Fibroblast of villous mesenchyme (primary cell): ENCODE data around the gene FXN. TPM values are rescaled to one million over a fixed set of nuclear protein-coding genes. Genes with fewer than 3 reads are reported as not detected.
A peak's percentile ranks its signal among the peaks of the same experiment; 100 is the strongest.
"Not testable (repeated sequence)": the region's sequence is repeated elsewhere in the genome, so short reads cannot be mapped to it uniquely, and the experiment has no call there.

Experiments used
- DNase-seq: peaks from one replicate; pipeline ENCODE4 v3.0.0-alpha.2; 2010; ENCODE audit warnings: low read depth
- H3K4me3 ChIP-seq: 2 replicates; pipeline ENCODE4 v1.5.1; 2011; ENCODE audit warnings: low read depth, mild to moderate bottlenecking, low read length
- CTCF ChIP-seq: IDR thresholded peaks from 2 replicates; pipeline ENCODE4 v1.5.1; 2012; ENCODE audit warnings: low read depth, mild to moderate bottlenecking, low read length; ENCODE audit not compliant: insufficient read depth
- total RNA-seq: library from RNA; depleted of rRNA; stranded (reverse); fragments of >200 nt; gene quantifications from 2 replicates; pipeline ENCODE4 v1.2.3, GENCODE V29; 2012

FXN gene
- total RNA-seq, 1 donor, result 2.6 TPM

- no peak overlapping the region for H3K4me3 ChIP-seq
- TF ChIP-seq CTCF, result no peak
- DNase-seq, result peak; percentile 63
These were observed 55.4 kb downstream of the FXN start for GRCh38 chr9:69090946-69091345.

GRCh38 chr9:69093471-69094103, 58.0 kb downstream of the FXN start:
- no peak for DNase-seq
- no peak overlapping the region for H3K4me3 ChIP-seq
- no peak for TF ChIP-seq CTCF

- not testable (repeated sequence) for H3K4me3 ChIP-seq, DNase-seq
These were observed 59.0 kb downstream of the FXN start for GRCh38 chr9:69094361-69095135.

GRCh38 chr9:69097064-69097463, 61.5 kb downstream of the FXN start:
- H3K4me3 ChIP-seq, result no peak overlapping the region
- TF ChIP-seq CTCF, result no peak
- peak; percentile 82 for DNase-seq

- H3K4me3 ChIP-seq, result no peak overlapping the region
- DNase-seq, result peak; percentile 13
- TF ChIP-seq CTCF, result no peak
These were observed 62.5 kb downstream of the FXN start for GRCh38 chr9:69097923-69098593.

GRCh38 chr9:69103348-69103996, 67.9 kb downstream of the FXN start:
- not testable (repeated sequence) for H3K4me3 ChIP-seq, DNase-seq

- no peak overlapping the region for H3K4me3 ChIP-seq
- TF ChIP-seq CTCF, result no peak
- no peak for DNase-seq
These were observed 69.4 kb downstream of the FXN start for GRCh38 chr9:69104830-69105527.
